GM06990 (cell line): ENCODE measurements around the gene MAP2.

Source experiments
- DNase-seq: peaks from one replicate; pipeline ENCODE4 v3.0.0-alpha.2; 2011; ENCODE audit not compliant: insufficient read length; ENCODE audit errors: extremely low read depth
- H3K27me3 ChIP-seq: replicated peaks from 2 replicates; pipeline ENCODE4 v1.6.0; 2011; ENCODE audit warnings: low read length; ENCODE audit not compliant: control insufficient read depth, insufficient read depth
- H3K36me3 ChIP-seq: 2 replicates; pipeline ENCODE4 v1.5.1; 2011; ENCODE audit warnings: low read length; ENCODE audit not compliant: control insufficient read depth, insufficient read depth
- H3K4me3 ChIP-seq: replicated peaks from 2 replicates; pipeline ENCODE4 v1.5.1; 2011; ENCODE audit warnings: low read depth, mild to moderate bottlenecking, control low read depth, low read length
- TF ChIP-seq, protein P1 (sequence below): IDR thresholded peaks from 2 replicates; pipeline ENCODE4 v1.5.1; 2011; ENCODE audit warnings: low read length, control low read depth, mild to moderate bottlenecking, inconsistent platforms; ENCODE audit not compliant: insufficient read depth, poor library complexity, severe bottlenecking

Gene MAP2

GRCh38 chr2:209549589-209549988 is 125.7 kb downstream of the MAP2 start:
- Histone ChIP-seq H3K36me3 (no peaks in the 10 kb centered on the region), H3K27me3 (no peaks in the 10 kb centered on the region), H3K4me3 (no peak overlapping the region)
- TF ChIP-seq, protein P1, sequence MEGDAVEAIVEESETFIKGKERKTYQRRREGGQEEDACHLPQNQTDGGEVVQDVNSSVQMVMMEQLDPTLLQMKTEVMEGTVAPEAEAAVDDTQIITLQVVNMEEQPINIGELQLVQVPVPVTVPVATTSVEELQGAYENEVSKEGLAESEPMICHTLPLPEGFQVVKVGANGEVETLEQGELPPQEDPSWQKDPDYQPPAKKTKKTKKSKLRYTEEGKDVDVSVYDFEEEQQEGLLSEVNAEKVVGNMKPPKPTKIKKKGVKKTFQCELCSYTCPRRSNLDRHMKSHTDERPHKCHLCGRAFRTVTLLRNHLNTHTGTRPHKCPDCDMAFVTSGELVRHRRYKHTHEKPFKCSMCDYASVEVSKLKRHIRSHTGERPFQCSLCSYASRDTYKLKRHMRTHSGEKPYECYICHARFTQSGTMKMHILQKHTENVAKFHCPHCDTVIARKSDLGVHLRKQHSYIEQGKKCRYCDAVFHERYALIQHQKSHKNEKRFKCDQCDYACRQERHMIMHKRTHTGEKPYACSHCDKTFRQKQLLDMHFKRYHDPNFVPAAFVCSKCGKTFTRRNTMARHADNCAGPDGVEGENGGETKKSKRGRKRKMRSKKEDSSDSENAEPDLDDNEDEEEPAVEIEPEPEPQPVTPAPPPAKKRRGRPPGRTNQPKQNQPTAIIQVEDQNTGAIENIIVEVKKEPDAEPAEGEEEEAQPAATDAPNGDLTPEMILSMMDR, result no peak
- no peak for DNase-seq

DNA sequence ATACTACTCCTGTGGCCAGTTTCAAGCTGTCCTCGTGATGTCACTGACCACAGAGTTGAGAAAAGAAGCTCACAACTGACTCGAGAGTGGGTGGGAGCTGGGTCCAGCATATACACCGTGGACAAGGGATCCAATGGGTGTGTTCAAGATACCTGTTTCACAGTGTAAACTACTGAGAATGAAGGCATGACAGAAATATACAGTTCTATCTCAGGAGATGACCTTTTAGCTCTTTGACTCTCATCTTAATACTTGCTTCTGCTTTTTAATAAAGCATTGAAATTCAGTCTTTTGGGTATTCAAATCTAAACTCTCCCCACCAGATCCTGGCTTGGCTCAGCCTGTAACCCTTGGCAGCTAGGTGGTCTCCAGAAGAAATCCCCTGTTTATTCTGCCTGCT is 130.1 kb downstream of the MAP2 start:
- TF ChIP-seq, protein P1, result no peak
- no peaks in the 10 kb centered on the region for H3K27me3 ChIP-seq
- no peak for DNase-seq
- no peak overlapping the region for H3K4me3 ChIP-seq
- H3K36me3 ChIP-seq, result no peaks in the 10 kb centered on the region

DNA sequence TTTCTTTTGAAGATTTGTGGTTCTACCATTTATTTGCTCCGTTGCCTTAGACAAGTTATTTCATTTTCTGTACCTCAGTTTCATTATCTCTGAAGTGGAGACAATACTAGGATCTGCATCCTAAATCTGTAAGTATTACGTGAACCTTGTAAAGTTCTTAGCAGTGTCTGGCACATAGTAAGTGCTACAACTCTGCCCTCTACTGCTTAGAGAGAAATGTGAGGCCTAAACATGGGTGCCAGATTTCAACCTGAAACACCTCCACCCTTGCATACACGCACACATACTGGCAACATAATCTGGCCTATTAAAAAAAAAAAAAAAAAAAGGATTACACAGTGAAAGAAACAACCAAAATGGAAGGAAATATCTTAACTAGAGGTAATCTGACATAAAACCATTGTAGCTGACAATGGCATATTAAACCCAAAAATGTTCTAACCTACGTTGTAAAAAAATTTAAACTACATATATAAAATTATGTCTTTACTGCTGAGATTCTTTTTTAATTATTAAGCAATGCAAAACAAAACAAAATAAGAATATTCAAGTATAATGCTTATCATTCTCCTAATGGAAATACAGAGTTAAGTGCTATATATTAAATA is 132.6 kb downstream of the MAP2 start:
- TF ChIP-seq, protein P1, result peak; percentile 52
- H3K4me3 ChIP-seq, result no peak overlapping the region
- H3K36me3 ChIP-seq, result no peaks in the 10 kb centered on the region
- H3K27me3 ChIP-seq, result no peaks in the 10 kb centered on the region
- DNase-seq, result no peak

DNA sequence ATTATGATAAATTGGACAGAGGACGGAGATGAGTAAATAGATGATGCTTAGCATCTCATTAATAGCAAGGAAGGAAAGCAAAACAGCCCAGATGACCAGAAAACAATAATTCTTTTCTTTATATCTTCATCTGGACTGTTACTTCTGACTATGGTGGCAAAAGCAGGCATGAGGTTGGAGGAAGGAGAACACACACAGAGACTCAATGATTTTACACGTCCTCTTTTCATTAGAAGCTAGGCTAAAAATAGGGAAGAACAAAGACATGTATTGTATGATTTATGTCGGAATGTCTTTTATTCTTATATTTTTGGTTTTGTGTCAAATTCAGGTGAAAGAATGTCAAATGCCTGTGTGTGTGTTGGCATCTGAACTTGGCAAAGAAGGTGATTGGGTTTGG is 137.1 kb downstream of the MAP2 start:
- no peak for DNase-seq
- H3K27me3 ChIP-seq, result no peaks in the 10 kb centered on the region
- no peaks in the 10 kb centered on the region for H3K36me3 ChIP-seq
- TF ChIP-seq, protein P1, result no peak
- H3K4me3 ChIP-seq, result no peak overlapping the region

DNA sequence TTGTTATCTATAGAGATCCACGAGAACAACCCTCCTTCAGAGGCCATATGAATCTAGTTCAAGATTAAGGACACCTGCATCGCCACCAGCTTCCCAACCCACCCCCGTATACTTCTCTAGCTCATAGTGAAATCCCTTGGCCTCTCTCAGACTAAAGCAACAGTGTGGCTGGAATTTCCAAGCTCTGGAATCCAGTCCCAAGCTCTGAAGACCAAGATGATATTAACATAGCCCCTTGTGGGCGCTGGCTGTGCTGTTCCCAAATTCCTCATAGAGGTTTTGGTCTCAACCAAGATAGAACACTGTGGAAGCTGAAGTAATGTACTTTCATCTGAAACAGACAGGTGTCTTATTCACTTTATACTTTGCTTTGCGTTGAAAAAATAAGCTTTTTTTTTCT is 139.6 kb downstream of the MAP2 start:
- H3K36me3 ChIP-seq, result no peaks in the 10 kb centered on the region
- no peak for DNase-seq
- no peak overlapping the region for H3K4me3 ChIP-seq
- H3K27me3 ChIP-seq, result no peaks in the 10 kb centered on the region
- TF ChIP-seq, protein P1, result no peak

DNA sequence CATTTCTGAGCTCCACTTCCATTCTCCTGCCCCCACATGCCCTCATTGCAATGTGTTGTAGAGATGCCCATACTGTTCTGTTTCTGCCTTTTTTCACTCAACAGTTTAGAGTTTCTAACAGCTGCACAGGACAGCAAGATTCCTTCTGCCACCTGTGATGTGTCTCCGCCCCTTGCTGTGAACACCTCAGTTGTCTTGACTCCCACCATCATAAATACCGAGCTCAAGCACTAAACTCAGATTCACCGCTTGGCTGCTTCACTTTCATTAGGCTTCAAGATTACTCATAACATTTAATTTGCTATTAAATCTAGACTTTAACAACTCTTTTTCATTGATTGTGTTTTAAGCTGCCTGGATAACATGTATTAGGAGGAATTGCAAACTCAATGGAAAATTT is 141.0 kb downstream of the MAP2 start:
- TF ChIP-seq, protein P1, result no peak
- Histone ChIP-seq H3K27me3 (no peaks in the 10 kb centered on the region), H3K36me3 (no peaks in the 10 kb centered on the region), H3K4me3 (no peak overlapping the region)
- DNase-seq, result no peak
